ENCODE results near the gene SPRR3.

Gene SPRR3

DNA sequence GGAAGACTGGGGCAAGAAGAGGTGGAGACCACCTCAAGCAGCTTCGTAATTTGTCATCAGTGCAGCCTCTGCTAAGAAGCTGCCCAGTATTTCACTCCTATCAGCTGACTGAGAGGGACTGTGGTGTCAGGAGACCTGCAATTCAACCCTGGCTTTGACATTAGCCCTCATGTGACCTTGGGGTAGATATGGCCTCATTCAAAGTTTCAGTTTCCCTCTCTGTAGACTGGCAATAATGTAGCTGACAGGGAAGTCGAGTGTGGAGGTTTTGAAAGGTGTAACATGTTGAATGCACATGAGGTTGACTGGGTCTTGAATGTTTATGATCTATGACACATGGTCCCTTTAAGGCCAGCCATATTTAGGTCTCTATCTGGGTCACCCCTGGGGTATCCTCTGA is 33.3 kb upstream of the SPRR3 start:
- H3K27ac Mint-ChIP-seq = no peak overlapping the region
- H3K4me3 Mint-ChIP-seq = no peak overlapping the region
- no peaks in the 10 kb centered on the region for H3K4me1 Mint-ChIP-seq
- TF ChIP-seq, protein P1, sequence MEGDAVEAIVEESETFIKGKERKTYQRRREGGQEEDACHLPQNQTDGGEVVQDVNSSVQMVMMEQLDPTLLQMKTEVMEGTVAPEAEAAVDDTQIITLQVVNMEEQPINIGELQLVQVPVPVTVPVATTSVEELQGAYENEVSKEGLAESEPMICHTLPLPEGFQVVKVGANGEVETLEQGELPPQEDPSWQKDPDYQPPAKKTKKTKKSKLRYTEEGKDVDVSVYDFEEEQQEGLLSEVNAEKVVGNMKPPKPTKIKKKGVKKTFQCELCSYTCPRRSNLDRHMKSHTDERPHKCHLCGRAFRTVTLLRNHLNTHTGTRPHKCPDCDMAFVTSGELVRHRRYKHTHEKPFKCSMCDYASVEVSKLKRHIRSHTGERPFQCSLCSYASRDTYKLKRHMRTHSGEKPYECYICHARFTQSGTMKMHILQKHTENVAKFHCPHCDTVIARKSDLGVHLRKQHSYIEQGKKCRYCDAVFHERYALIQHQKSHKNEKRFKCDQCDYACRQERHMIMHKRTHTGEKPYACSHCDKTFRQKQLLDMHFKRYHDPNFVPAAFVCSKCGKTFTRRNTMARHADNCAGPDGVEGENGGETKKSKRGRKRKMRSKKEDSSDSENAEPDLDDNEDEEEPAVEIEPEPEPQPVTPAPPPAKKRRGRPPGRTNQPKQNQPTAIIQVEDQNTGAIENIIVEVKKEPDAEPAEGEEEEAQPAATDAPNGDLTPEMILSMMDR (IDR thresholded peaks at IDR 0.05; ENCODE audit: unreplicated experiment in 3 of 3) = no peak
- H3K9me3 Mint-ChIP-seq = no peaks in the 10 kb centered on the region
- no peaks in the 10 kb centered on the region for H3K36me3 Mint-ChIP-seq (ENCODE audit: low read depth)
- H3K27me3 Mint-ChIP-seq (ENCODE audit: low read depth) = no peaks in the 10 kb centered on the region

DNA sequence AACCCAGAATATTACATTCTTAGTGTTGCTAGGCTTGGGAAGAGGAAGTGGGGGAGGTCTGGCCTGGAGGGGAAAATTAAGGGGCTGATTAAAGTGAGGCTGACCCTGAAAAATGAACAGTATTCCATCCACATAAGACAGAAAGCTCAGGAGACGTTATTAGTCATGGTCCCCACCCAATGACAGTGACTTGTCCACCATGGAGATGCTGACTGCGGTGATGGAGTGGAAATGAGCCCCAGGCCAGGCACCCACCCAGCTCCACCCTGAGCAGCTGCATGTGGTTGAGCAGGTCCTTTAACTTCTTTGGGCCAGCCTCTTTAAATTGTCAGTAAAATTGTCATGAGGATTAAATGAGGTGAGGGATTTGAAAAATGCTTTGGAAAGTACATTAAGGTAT is 32.5 kb upstream of the SPRR3 start:
- no peaks in the 10 kb centered on the region for H3K9me3 Mint-ChIP-seq
- no peaks in the 10 kb centered on the region for H3K4me1 Mint-ChIP-seq
- no peaks in the 10 kb centered on the region for H3K36me3 Mint-ChIP-seq (ENCODE audit: low read depth)

DNA sequence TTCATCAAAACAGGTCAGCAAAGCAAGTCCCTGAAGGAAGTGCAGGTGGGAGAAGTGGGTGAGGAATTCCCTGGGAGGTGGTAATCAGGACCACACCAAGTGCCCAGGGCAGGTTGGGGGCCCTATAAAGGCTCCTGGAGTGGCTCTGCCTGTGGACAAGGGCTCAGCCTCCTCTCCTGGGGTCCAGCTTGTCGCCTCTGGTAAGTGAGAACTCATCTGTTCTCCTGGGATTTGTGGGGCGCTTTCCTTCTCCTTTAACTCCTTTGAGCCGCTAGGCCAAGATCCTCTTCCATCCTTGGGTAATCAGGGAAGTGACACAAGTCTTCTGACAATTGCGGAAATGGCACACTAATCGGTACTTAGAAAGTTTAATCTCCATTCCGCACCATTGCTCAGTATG is 31.1 kb upstream of the SPRR3 start, which contains the start of gene SPRR4:
TSS of gene SPRR4 (plus strand) at position 154 of the 400 bp plus-strand sequence. CDS start 1,243 bp downstream, outside the sequence.
- TF ChIP-seq, protein P1 (IDR thresholded peaks at IDR 0.05; ENCODE audit: unreplicated experiment in 3 of 3) = no peak
- H3K4me3 Mint-ChIP-seq = no peak within 1 kb of the TSS
- no peaks in the 10 kb centered on the region for H3K9me3 Mint-ChIP-seq
- no peaks in the 10 kb centered on the region for H3K4me1 Mint-ChIP-seq
- H3K36me3 Mint-ChIP-seq (ENCODE audit: low read depth) = no peaks in the 10 kb centered on the region
- no peak within 1 kb of the TSS for H3K27ac Mint-ChIP-seq
- H3K27me3 Mint-ChIP-seq (ENCODE audit: low read depth) = no peaks in the 10 kb centered on the region

More for the DNA sequence above, 32.5 kb upstream of the SPRR3 start:
- Mint-ChIP-seq H3K27ac (no peak overlapping the region), H3K27me3 (ENCODE audit: low read depth) (no peaks in the 10 kb centered on the region), H3K4me3 (no peak overlapping the region)
- TF ChIP-seq, protein P1 (IDR thresholded peaks at IDR 0.05; ENCODE audit: unreplicated experiment in 3 of 3) = no peak

DNA sequence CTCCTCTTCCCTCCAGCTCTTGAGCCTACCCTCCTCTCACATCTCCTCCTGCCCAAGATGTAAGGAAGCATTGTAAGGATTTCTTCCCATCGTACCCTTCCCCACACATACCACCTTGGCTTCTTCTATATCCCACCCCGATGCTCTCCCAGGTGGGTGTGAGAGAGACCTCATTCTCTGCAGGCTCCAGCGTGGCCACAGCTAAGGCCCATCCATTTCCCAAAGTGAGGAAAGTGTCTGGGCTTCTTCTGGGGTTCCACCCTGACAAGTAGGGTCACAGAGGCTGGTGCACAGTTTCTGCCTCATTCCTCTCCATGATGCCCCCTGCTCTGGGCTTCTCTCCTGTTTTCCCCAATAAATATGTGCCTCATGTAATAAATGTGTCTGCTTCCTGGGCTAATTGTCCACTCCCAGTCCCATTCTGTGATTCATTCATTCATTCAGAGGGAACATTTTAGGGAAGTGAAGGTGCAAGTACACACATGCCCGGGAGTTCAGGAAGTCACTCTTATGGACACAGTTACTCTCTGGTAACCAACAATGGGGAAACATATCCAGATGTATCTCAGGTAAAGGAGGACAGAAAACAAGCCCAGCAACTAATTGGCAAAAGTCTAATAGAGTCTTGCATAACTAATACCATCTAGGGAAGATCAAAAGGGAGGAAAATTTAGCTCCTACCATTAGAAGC is 29.2 kb upstream of the SPRR3 start:
- H3K4me3 Mint-ChIP-seq = no peak overlapping the region
- no peaks in the 10 kb centered on the region for H3K36me3 Mint-ChIP-seq (ENCODE audit: low read depth)
- H3K27me3 Mint-ChIP-seq (ENCODE audit: low read depth) = no peaks in the 10 kb centered on the region
- H3K4me1 Mint-ChIP-seq = no peaks in the 10 kb centered on the region
- TF ChIP-seq, protein P1 (IDR thresholded peaks at IDR 0.05; ENCODE audit: unreplicated experiment in 3 of 3) = no peak
- no peaks in the 10 kb centered on the region for H3K9me3 Mint-ChIP-seq
- H3K27ac Mint-ChIP-seq = no peak overlapping the region

DNA sequence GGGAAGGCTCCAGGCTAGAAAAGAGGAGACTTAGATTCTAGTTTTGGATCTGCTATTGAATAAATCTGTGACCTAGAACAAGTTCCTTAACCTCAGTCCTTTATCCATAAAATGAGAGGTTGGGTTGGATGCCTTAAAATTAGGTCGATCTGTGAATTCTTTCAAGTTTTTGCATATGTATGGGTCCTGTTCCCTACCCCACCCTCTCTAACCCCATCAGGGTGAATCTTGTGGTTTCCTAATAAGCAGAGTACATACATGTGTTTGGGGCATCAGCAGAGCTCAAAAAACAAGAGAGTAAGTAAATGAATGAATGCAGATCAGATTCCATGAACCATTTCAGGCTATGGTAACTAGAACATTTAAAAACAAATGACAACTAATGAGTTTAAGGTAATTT is 24.9 kb upstream of the SPRR3 start:
- Mint-ChIP-seq H3K27me3 (ENCODE audit: low read depth) (peaks cover 14% of the 10 kb centered on the region), H3K27ac (no peak overlapping the region), H3K9me3 (no peaks in the 10 kb centered on the region), H3K4me1 (no peaks in the 10 kb centered on the region), H3K4me3 (no peak overlapping the region), H3K36me3 (ENCODE audit: low read depth) (no peaks in the 10 kb centered on the region)
- TF ChIP-seq, protein P1 (IDR thresholded peaks at IDR 0.05; ENCODE audit: unreplicated experiment in 3 of 3) = no peak

DNA sequence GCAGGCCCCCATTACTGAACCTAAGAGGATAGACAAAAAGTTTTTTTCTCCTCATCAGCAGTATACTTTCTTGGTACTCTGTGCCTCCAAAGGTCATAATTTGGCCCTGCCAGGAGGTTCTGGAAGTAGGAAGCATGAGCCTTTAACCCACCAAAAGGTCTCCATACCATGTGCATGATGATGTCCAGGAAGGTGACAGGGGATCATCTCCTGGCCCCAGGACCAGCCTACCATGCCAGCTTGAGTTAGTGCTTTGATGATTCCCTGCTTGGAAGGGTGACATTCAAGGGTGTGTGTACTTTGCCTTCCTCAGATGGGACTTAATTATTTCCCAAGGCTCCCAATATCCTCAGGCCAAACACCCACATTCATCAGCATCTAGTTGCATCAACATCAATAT is 23.9 kb upstream of the SPRR3 start:
- TF ChIP-seq, protein P1 (IDR thresholded peaks at IDR 0.05; ENCODE audit: unreplicated experiment in 3 of 3) = no peak
- peaks cover 4% of the 10 kb centered on the region for H3K4me1 Mint-ChIP-seq
- no peaks in the 10 kb centered on the region for H3K9me3 Mint-ChIP-seq
- no peaks in the 10 kb centered on the region for H3K36me3 Mint-ChIP-seq (ENCODE audit: low read depth)
- peaks cover 14% of the 10 kb centered on the region for H3K27me3 Mint-ChIP-seq (ENCODE audit: low read depth)
- no peak overlapping the region for H3K27ac Mint-ChIP-seq
- H3K4me3 Mint-ChIP-seq = no peak overlapping the region

Data from nephron (organoid).